Smooth muscle cell (in vitro differentiated cells): ENCODE measurements around the gene NPTX1. TPM values are rescaled to one million over a fixed set of nuclear protein-coding genes. Genes with fewer than 3 reads are reported as not detected.

Experiments
- DNase-seq: peaks from one replicate; lab custom pipeline; 2025; ENCODE audit not compliant: unreplicated experiment; lab: John Stamatoyannopoulos, UW
- H2AFZ ChIP-seq: fragments of 200-600 bp; sonication (generic); 2 replicates; pipeline ENCODE4 v1.6.0; 2016; ENCODE audit warnings: antibody characterized with exemption, low read depth, mild to moderate bottlenecking
- H3F3A ChIP-seq: fragments of 200-600 bp; sonication (generic); 2 replicates; pipeline ENCODE4 v1.6.0; 2017; ENCODE audit warnings: antibody characterized with exemption, low read depth
- H3K27ac ChIP-seq: fragments of 200-600 bp; sonication (generic); 2 replicates; pipeline ENCODE4 v1.5.1; 2016; ENCODE audit warnings: low read depth, mild to moderate bottlenecking
- H3K27me3 ChIP-seq: fragments of 200-600 bp; sonication (generic); 2 replicates; pipeline ENCODE4 v1.6.1; 2016; ENCODE audit warnings: low read depth, mild to moderate bottlenecking
- H3K36me3 ChIP-seq: fragments of 200-600 bp; sonication (generic); 2 replicates; pipeline ENCODE4 v1.5.1; 2016; ENCODE audit warnings: low read depth
- H3K4me1 ChIP-seq: fragments of 200-600 bp; sonication (generic); 2 replicates; pipeline ENCODE4 v1.5.1; 2016; ENCODE audit warnings: low read depth
- H3K4me2 ChIP-seq: fragments of 200-600 bp; sonication (generic); 2 replicates; pipeline ENCODE4 v1.6.0; 2016; ENCODE audit warnings: mild to moderate bottlenecking
- H3K4me3 ChIP-seq: fragments of 200-600 bp; sonication (generic); 2 replicates; pipeline ENCODE4 v1.5.1; 2016; ENCODE audit warnings: mild to moderate bottlenecking
- H3K79me2 ChIP-seq: fragments of 200-600 bp; sonication (generic); 2 replicates; pipeline ENCODE4 v1.6.0; 2016; ENCODE audit warnings: low read depth, mild to moderate bottlenecking
- H3K9ac ChIP-seq: fragments of 200-600 bp; sonication (generic); 2 replicates; pipeline ENCODE4 v1.6.0; 2016; ENCODE audit warnings: low read depth
- H3K9me3 ChIP-seq: fragments of 200-600 bp; sonication (generic); replicated peaks from 2 replicates; pipeline ENCODE4 v1.5.1; 2016; ENCODE audit warnings: low read depth
- H4K20me1 ChIP-seq: fragments of 200-600 bp; sonication (generic); 2 replicates; pipeline ENCODE4 v1.6.0; 2016; ENCODE audit warnings: low read depth
- CTCF ChIP-seq: fragments of 200-600 bp; sonication (generic); IDR thresholded peaks from 2 replicates; pipeline ENCODE4 v1.5.1; 2017; ENCODE audit warnings: borderline replicate concordance, mild to moderate bottlenecking, antibody characterized with exemption; ENCODE audit not compliant: insufficient read depth, poor library complexity, severe bottlenecking
- WGBS: methylation state at CpG from one replicate; pipeline ENCODE4 v1.1.7; 2016; ENCODE audit warnings: low lambda C conversion rate; 5-methylcytosine and 5-hydroxymethylcytosine counted together
- polyA plus RNA-seq: library from polyadenylated mRNA; unstranded; fragments of >200 nt; fragmentation: Nextera tagmentation; extraction: Ambion mirVana; gene quantifications from 2 replicates; pipeline ENCODE4 v1.2.1, GENCODE V29; 2016
- total RNA-seq: library from RNA; depleted of rRNA; stranded (reverse); fragments of >200 nt; gene quantifications from 2 replicates; pipeline ENCODE4 v1.2.3, GENCODE V29; 2014

Gene NPTX1
- total and polyA plus RNA-seq, 2 experiments from 2014 or later = 1.8 to 5.9 TPM

GRCh38 chr17:80468781-80469493 lies 7.5 kb downstream of the NPTX1 start:
- no peak overlapping the region for H3K9ac ChIP-seq
- no peak overlapping the region for H3K4me3 ChIP-seq
- H3K9me3 ChIP-seq = no peaks in the 10 kb centered on the region
- DNase-seq = no peak
- no peak overlapping the region for H3K4me2 ChIP-seq
- no peaks in the 10 kb centered on the region for H3K79me2 ChIP-seq
- H3K36me3 ChIP-seq = no peaks in the 10 kb centered on the region
- TF ChIP-seq CTCF = no peak
- H3K27me3 ChIP-seq = peaks cover 93% of the 10 kb centered on the region
- H3K27ac ChIP-seq = no peak overlapping the region
- no peaks in the 10 kb centered on the region for H3F3A ChIP-seq
- no peak overlapping the region for H2AFZ ChIP-seq
- H3K4me1 ChIP-seq = no peaks in the 10 kb centered on the region
- H4K20me1 ChIP-seq = no peaks in the 10 kb centered on the region
- WGBS = 85% methylated on average over 28 of the region's 28 CpGs

DNA sequence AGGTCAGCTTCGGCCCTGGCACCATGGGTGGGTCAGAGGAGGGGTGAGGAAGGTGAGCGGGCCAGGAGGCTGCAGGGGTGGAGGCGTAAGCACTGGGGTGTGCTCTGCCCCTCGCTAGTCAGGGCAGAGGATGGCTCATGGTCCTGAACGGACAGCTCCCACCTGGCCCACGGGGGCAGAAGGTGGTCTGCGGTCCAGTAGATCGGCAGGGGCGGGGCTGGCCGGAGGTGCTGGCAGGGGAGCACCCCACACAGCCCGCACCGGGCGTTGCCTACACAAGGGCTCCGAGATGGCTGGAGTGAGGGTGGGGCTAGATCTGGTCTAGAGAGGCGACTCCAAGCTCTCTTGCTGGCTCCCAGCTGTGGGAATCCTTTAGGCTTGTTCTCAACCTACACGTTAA lies 8.2 kb downstream of the NPTX1 start:
- H3K4me3 ChIP-seq = no peak overlapping the region
- H3K27ac ChIP-seq = no peak overlapping the region
- TF ChIP-seq CTCF = no peak
- no peak overlapping the region for H2AFZ ChIP-seq
- no peak for DNase-seq
- peaks cover 92% of the 10 kb centered on the region for H3K27me3 ChIP-seq
- no peaks in the 10 kb centered on the region for H4K20me1 ChIP-seq
- no peak overlapping the region for H3K4me2 ChIP-seq
- H3K9me3 ChIP-seq = no peaks in the 10 kb centered on the region
- no peaks in the 10 kb centered on the region for H3K4me1 ChIP-seq
- no peak overlapping the region for H3K9ac ChIP-seq
- H3F3A ChIP-seq = no peaks in the 10 kb centered on the region
- H3K79me2 ChIP-seq = no peaks in the 10 kb centered on the region
- no peaks in the 10 kb centered on the region for H3K36me3 ChIP-seq
- WGBS = 58% methylated on average over 16 of the region's 16 CpGs

DNA sequence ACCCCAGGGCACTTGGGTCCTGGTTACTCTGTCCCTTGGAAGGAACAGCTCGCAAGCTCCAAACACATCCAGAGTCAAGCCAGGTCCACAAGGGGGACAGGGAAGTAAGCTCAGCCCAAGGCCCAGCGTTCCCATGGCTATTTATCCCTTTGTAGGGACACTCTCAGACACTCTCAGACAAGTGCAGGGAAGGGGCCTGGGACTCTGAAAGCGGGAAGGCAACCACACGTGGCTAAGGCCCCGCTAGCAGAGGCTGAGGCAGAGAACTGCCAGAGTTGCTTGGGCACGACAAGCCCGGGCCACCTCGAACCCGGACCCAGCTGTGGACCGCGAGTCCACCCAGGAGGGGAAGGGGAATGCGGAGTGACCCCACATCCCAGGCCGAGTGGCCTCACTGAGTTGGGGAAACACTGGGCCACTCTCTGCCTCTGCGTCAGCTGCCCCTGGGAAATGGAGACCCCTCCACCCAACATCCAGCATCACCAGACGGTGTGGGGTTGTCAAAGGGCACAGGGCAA lies 10.2 kb downstream of the NPTX1 start:
- no peaks in the 10 kb centered on the region for H3K4me1 ChIP-seq
- no peaks in the 10 kb centered on the region for H3K9me3 ChIP-seq
- H3K79me2 ChIP-seq = no peaks in the 10 kb centered on the region
- no peak for TF ChIP-seq CTCF
- no peaks in the 10 kb centered on the region for H4K20me1 ChIP-seq
- H3K4me3 ChIP-seq = no peak overlapping the region
- no peaks in the 10 kb centered on the region for H3F3A ChIP-seq
- no peak overlapping the region for H2AFZ ChIP-seq
- H3K27ac ChIP-seq = no peak overlapping the region
- peaks cover 72% of the 10 kb centered on the region for H3K27me3 ChIP-seq
- H3K9ac ChIP-seq = no peak overlapping the region
- H3K36me3 ChIP-seq = no peaks in the 10 kb centered on the region
- WGBS = 82% methylated on average over 15 of the region's 15 CpGs
- no peak for DNase-seq
- no peak overlapping the region for H3K4me2 ChIP-seq
